GM21786 (cell line): Measurements from ENCODE around the gene VPS13D.
"Not testable (repeated sequence)": the region's sequence is repeated elsewhere in the genome, so short reads cannot be mapped to it uniquely, and the experiment has no call there.

Source experiments
- ATAC-seq: cut with Tn5 transposase; IDR thresholded peaks from one replicate; pipeline ENCODE4 v1.9.1; 2021; ENCODE audit not compliant: unreplicated experiment

The VPS13D gene

DNA sequence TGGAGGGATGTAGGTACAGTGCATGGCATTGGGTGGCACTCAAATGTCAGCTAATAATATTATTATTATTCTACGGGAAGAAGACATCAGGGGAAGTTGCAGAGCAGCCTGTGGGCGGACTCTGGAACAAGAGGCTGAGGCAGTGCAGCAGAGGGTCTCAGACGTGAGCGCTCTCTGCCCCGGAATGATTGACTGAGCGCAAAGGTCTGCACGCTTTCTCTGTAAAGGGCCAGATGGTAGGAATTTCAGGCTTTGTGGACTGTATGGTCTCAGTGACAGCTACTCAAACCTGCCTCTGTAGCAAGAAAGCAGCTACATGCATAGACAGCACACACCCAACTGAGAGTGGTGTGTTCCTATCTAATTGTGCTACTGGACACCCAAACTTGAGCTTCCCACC, 29.6 kb upstream of the VPS13D start:
- ATAC-seq, result no peak

DNA sequence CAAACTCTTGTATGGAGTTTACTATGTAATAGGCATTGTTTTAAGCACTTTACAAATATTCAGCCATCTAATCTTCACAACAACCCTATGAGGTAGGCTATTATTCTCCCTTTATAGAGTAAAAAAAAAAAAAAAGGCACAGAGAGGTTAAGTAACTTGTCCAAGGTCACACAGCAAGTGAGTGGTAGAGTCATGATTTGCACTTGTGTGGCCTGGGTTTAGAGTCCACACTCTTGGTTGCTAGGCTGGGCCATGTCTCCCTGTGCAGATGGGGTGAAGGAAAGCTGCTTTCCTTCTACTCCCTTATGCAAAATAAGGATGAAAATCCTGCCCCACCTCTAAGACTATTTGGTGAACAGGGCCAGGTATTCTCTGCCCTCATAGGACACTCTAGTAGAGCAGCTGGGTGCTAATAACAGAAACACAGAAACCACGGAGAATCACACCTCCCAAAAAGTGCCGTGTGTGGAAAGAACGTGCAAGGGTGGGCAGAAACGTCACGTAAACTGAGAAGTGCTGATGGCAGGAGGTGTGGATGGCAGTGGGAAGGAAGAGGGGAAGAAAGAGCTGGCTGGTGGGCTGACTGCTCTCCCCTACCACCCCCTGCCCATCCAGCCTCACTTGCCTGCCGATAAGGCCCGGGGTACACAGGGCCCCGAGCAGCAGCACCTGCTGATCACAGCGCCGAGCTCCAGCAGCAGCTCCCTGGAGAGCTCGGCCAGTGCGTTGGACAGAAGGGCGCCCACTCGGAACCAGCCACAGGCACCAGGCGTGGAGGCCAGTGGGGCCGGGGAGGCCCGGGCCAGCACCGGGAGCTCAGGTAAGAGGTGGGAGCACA, 28.3 kb upstream of the VPS13D start:
- no peak for ATAC-seq

DNA sequence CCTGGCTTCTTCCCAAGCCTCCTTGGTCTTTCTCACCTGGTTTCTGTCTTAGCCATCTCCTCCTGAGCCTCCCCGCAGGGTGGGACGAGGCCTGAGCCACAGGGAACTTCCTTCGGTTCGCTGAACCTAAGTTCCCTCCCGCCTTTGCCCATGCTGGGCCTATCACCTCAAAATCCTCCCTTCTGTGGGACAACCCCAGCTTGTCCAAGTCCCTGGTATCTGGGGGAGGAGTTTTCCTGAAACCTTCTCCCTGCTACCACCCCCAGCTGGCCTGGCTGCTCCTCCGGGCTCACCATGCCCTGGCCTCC, 27.7 kb upstream of the VPS13D start:
- ATAC-seq, result no peak

DNA sequence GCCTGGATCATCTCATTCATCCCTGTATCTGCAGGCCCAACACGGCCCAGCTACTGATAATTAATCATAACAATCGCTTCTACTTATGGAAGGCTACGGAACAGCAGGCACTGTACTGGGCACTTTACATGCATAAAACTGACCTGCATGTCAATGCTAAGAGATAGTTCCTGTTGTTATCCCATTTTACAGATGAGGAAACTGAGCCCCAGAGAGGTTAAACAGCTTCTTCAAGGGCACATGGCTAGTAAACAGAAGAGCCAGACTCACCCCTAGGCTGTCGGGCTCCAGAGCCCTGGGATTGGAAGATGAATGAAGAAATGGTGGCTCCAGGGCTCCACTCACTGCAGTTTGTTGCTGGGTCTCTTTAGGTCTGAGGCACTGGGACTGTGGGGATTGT, 27.3 kb upstream of the VPS13D start:
- no peak for ATAC-seq

- ATAC-seq, result no peak
These were observed 26.4 kb upstream of the VPS13D start for GRCh38 chr1:12203216-12204007.

GRCh38 chr1:12204140-12204539, 25.7 kb upstream of the VPS13D start:
- ATAC-seq, result no peak

- no peak for ATAC-seq
These were observed 24.8 kb upstream of the VPS13D start for GRCh38 chr1:12204754-12205658.

- ATAC-seq, result no peak
These were observed 23.6 kb upstream of the VPS13D start for GRCh38 chr1:12206238-12206637.

DNA sequence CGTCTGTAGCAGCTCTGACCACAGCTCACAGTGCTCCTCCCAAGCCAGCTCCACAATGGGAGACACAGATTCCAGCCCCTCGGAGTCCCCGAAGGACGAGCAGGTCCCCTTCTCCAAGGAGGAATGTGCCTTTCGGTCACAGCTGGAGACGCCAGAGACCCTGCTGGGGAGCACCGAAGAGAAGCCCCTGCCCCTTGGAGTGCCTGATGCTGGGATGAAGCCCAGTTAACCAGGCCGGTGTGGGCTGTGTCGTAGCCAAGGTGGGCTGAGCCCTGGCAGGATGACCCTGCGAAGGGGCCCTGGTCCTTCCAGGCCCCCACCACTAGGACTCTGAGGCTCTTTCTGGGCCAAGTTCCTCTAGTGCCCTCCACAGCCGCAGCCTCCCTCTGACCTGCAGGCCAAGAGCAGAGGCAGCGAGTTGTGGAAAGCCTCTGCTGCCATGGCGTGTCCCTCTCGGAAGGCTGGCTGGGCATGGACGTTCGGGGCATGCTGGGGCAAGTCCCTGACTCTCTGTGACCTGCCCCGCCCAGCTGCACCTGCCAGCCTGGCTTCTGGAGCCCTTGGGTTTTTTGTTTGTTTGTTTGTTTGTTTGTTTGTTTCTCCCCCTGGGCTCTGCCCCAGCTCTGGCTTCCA, 22.9 kb upstream of the VPS13D start:
- ATAC-seq, result no peak

DNA sequence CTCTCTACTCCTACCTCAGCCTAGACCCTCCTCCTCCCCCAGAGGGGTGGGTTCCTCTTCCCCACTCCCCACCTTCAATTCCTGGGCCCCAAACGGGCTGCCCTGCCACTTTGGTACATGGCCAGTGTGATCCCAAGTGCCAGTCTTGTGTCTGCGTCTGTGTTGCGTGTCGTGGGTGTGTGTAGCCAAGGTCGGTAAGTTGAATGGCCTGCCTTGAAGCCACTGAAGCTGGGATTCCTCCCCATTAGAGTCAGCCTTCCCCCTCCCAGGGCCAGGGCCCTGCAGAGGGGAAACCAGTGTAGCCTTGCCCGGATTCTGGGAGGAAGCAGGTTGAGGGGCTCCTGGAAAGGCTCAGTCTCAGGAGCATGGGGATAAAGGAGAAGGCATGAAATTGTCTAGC, 21.6 kb upstream of the VPS13D start:
- ATAC-seq, result no peak

DNA sequence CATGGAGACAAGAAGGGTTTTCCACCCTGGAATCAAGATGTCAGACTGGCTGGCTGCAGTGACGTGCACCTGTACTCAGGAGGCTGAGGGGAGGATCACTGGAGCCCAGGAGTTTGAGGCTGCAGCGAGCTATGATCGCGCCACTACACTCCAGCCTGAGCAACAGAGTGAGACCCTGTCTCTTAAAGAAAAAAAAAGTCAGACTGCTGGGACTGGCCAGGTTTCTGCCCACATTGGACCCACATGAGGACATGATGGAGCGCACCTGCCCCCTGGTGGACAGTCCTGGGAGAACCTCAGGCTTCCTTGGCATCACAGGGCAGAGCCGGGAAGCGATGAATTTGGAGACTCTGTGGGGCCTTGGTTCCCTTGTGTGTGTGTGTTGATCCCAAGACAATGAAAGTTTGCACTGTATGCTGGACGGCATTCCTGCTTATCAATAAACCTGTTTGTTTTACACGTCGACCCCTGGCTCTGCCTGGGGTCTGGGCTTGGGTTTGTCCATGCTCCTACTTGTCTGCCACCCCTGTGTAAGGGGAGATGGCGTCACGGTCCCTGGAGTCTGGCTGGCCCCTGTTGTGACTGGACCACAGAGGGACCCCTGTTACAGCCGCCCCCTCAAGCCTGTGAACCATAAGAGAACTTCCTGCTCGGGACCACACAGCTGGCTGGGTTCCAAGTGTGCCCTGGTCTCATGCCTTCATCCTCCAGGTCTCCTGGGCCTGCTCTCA, 20.9 kb upstream of the VPS13D start:
- ATAC-seq, result no peak

GRCh38 chr1:12209495-12209832, 20.4 kb upstream of the VPS13D start:
- ATAC-seq, result no peak

- no peak for ATAC-seq
These were observed 14.5 kb upstream of the VPS13D start for GRCh38 chr1:12215118-12215961.

DNA sequence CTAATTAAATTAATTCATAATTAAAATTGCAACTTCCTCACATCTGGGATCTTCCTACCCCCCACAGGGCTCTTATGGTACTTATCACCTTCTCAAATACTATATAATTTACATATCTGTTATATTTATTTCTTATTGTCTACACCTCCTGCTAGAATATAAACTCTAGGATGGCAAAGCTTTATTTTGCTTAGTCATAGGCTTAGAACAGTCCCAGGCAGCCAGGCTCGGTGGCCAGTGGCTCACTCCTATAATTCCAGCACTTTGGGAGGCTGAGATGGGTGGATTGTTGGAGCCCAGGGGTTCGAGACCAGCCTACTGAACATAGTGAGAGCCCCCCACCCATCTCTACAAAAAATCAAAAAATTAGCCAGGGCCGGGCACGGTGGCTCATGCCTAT, 10.0 kb upstream of the VPS13D start:
- no peak for ATAC-seq

DNA sequence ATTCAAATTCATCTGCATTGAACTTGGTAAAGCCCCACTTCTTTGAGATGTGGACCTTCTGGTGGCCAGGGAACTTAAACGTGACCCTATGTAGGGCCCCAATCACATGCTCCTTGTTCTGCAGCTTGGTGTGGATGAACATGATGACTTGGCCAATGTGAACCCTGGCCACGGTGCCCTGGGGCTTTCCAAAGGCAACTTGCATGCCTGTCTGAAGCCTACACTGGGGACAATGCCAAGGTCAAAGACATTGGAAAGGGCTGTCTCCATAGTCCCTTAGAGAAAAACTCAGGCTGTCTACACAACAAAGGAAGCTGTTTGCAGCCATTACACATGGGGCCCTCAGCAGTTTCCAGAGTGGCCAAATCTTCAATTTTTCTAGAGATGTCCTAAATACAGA, 8.9 kb upstream of the VPS13D start:
- no peak for ATAC-seq

DNA sequence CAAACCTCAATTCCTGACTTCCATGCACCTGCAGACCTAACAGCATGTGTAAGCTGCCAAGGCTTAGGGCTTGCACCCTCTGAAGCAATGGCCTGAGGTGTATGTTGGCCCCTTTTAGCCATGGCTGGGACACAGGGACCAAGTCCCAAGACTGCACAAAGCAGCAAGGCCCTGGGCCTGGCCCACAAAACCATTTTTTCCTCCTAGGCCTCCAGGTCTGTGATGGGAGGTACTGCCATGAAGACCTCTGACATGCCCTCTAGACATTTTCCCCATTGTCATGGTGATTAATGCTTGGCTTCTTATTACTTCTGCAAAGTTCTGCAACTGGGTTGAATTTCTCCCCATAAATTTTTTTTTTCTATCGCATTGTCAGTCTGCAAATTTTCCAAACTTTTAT, 7.1 kb upstream of the VPS13D start:
- not testable (repeated sequence) for ATAC-seq

GRCh38 chr1:12224092-12224491, 5.7 kb upstream of the VPS13D start:
- ATAC-seq, result not testable (repeated sequence)

DNA sequence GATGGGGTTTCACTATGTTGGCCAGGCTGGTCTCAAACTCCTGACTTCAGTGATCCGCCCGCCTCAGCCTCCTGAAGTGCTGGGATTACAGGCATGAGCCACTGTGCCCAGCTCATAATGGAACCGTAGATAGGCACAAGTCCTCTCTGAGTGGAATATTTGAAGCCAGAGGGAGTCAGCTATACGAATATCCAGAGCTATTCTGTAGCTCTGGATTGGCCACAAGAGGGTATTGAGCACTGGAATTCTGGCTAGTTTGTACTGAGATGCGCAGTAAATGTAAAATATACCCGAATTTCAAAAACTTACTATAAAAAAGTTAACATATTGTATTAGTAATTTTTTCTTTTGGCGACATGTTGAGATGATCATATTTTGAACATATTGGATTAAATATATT, 851 bp upstream of the VPS13D start:
- ATAC-seq, result no peak

DNA sequence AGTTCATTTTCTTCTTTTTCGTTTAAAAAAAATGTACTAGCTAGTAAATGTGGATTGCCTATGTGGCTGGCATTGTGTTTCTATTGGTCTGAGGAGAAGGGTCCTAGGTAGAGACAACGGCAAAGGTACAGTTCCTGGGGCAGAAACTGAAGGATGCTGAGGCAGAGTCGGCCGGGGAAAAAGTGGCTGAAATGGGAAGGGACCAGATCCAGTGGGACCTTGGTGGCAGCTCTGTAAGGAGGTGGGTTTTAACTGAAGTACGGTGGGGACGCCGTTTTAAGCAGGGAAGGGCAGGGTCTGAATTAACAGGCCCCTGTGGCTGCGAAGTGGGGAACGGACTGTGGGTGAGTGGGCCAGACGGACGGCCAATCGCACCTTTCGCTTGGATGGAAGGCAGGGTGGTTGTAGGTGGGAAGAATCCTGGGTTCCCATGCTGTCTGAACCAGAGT, 420 bp upstream of the VPS13D start:
- no peak for ATAC-seq
